ENCODE data around the gene ANKLE1.
A peak's percentile ranks its signal among the peaks of the same experiment; 100 is the strongest.

The ANKLE1 gene

DNA sequence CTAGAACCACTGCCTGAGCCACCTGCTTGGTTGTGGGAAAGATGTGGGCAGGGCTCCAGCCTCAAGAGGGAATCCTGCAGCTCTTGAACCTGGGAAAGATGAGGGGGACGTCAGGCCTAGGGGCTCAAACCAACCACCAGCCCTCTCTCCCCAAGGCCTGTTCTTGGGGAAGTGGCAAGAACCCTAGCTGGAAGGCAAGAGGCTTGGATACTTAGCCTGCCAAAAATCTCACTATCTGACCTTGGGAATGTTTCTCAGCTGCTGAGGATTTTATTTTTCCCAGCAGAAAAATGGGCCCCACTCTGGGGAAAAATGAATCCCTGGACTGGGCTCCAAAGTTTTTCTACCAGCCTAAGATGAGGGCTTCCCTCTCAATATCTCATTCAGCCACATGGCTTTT lies 21.8 kb upstream of the ANKLE1 start:
- H3K4me1 ChIP-seq (ENCODE audit: control insufficient read depth, low read length): peaks cover 29% of the 10 kb centered on the region
- no peak overlapping the region for H3K27ac ChIP-seq (ENCODE audit: low read depth, low read length)
- no peaks in the 10 kb centered on the region for H3K36me3 ChIP-seq (ENCODE audit: control insufficient read depth, low read length)
- H3K79me2 ChIP-seq (ENCODE audit: control insufficient read depth, low read length): no peaks in the 10 kb centered on the region
- TF ChIP-seq, protein P1, sequence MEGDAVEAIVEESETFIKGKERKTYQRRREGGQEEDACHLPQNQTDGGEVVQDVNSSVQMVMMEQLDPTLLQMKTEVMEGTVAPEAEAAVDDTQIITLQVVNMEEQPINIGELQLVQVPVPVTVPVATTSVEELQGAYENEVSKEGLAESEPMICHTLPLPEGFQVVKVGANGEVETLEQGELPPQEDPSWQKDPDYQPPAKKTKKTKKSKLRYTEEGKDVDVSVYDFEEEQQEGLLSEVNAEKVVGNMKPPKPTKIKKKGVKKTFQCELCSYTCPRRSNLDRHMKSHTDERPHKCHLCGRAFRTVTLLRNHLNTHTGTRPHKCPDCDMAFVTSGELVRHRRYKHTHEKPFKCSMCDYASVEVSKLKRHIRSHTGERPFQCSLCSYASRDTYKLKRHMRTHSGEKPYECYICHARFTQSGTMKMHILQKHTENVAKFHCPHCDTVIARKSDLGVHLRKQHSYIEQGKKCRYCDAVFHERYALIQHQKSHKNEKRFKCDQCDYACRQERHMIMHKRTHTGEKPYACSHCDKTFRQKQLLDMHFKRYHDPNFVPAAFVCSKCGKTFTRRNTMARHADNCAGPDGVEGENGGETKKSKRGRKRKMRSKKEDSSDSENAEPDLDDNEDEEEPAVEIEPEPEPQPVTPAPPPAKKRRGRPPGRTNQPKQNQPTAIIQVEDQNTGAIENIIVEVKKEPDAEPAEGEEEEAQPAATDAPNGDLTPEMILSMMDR (IDR thresholded peaks at IDR 0.05; ENCODE audit: low read depth, low read length, poor library complexity, severe bottlenecking): no peak
- TF ChIP-seq EZH2phosphoT487 (IDR thresholded peaks at IDR 0.05; ENCODE audit: borderline replicate concordance, low read length): no peak
- H3K4me2 ChIP-seq (ENCODE audit: low read length): no peak overlapping the region
- H3F3A ChIP-seq (ENCODE audit: control insufficient read depth, insufficient read depth): peaks cover 11% of the 10 kb centered on the region; the same call in 1 of the 2 replicates
- H3K4me3 ChIP-seq (ENCODE audit: low read length): no peak overlapping the region
- H3K9me2 ChIP-seq (replicated peaks; ENCODE audit: control insufficient read depth, low read length): no peaks in the 10 kb centered on the region
- no peaks in the 10 kb centered on the region for H3K9me3 ChIP-seq (ENCODE audit: control insufficient read depth, insufficient read depth, low read length)
- no peaks in the 10 kb centered on the region for H4K20me1 ChIP-seq (ENCODE audit: control insufficient read depth, insufficient read depth, low read depth, low read length)
- no peaks in the 10 kb centered on the region for H3K27me3 ChIP-seq (ENCODE audit: control insufficient read depth, low read length)

- H3K4me1 ChIP-seq (ENCODE audit: control insufficient read depth, low read length): peaks cover 39% of the 10 kb centered on the region
- H3F3A ChIP-seq (ENCODE audit: control insufficient read depth, insufficient read depth): peaks cover 15% of the 10 kb centered on the region
- TF ChIP-seq EZH2phosphoT487 (IDR thresholded peaks at IDR 0.05; ENCODE audit: borderline replicate concordance, low read length): no peak
- TF ChIP-seq, protein P1 (IDR thresholded peaks at IDR 0.05; ENCODE audit: low read depth, low read length, poor library complexity, severe bottlenecking): peak; percentile 95
- peak overlapping the region; percentile 45 for H3K4me3 ChIP-seq (ENCODE audit: low read length)
- H3K27ac ChIP-seq (ENCODE audit: low read depth, low read length): peak overlapping the region; percentile 46
- no peaks in the 10 kb centered on the region for H3K9me3 ChIP-seq (ENCODE audit: control insufficient read depth, insufficient read depth, low read length)
- H3K79me2 ChIP-seq (ENCODE audit: control insufficient read depth, low read length): no peaks in the 10 kb centered on the region
- no peaks in the 10 kb centered on the region for H3K27me3 ChIP-seq (ENCODE audit: control insufficient read depth, low read length)
- no peaks in the 10 kb centered on the region for H3K9me2 ChIP-seq (replicated peaks; ENCODE audit: control insufficient read depth, low read length)
- no peaks in the 10 kb centered on the region for H4K20me1 ChIP-seq (ENCODE audit: control insufficient read depth, insufficient read depth, low read depth, low read length)
- H3K4me2 ChIP-seq (ENCODE audit: low read length): peak overlapping the region; percentile 60
- H3K36me3 ChIP-seq (ENCODE audit: control insufficient read depth, low read length): no peaks in the 10 kb centered on the region
Measured at GRCh38 chr19:17260842-17261325, 20.8 kb upstream of the ANKLE1 start.

- Histone ChIP-seq H3F3A (ENCODE audit: control insufficient read depth, insufficient read depth) (peaks cover 23% of the 10 kb centered on the region), H3K9me3 (ENCODE audit: control insufficient read depth, insufficient read depth, low read length) (no peaks in the 10 kb centered on the region), H3K27me3 (ENCODE audit: control insufficient read depth, low read length) (no peaks in the 10 kb centered on the region), H3K4me2 (ENCODE audit: low read length) (no peak overlapping the region), H3K27ac (ENCODE audit: low read depth, low read length) (no peak overlapping the region), H3K9me2 (replicated peaks; ENCODE audit: control insufficient read depth, low read length) (no peaks in the 10 kb centered on the region), H3K36me3 (ENCODE audit: control insufficient read depth, low read length) (no peaks in the 10 kb centered on the region), H3K4me1 (ENCODE audit: control insufficient read depth, low read length) (peaks cover 44% of the 10 kb centered on the region), H3K79me2 (ENCODE audit: control insufficient read depth, low read length) (peaks cover 3% of the 10 kb centered on the region), H4K20me1 (ENCODE audit: control insufficient read depth, insufficient read depth, low read depth, low read length) (no peaks in the 10 kb centered on the region), H3K4me3 (ENCODE audit: low read length) (no peak overlapping the region)
- no peak for TF ChIP-seq EZH2phosphoT487 (IDR thresholded peaks at IDR 0.05; ENCODE audit: borderline replicate concordance, low read length)
Measured at GRCh38 chr19:17262557-17262956, 19.1 kb upstream of the ANKLE1 start.

DNA sequence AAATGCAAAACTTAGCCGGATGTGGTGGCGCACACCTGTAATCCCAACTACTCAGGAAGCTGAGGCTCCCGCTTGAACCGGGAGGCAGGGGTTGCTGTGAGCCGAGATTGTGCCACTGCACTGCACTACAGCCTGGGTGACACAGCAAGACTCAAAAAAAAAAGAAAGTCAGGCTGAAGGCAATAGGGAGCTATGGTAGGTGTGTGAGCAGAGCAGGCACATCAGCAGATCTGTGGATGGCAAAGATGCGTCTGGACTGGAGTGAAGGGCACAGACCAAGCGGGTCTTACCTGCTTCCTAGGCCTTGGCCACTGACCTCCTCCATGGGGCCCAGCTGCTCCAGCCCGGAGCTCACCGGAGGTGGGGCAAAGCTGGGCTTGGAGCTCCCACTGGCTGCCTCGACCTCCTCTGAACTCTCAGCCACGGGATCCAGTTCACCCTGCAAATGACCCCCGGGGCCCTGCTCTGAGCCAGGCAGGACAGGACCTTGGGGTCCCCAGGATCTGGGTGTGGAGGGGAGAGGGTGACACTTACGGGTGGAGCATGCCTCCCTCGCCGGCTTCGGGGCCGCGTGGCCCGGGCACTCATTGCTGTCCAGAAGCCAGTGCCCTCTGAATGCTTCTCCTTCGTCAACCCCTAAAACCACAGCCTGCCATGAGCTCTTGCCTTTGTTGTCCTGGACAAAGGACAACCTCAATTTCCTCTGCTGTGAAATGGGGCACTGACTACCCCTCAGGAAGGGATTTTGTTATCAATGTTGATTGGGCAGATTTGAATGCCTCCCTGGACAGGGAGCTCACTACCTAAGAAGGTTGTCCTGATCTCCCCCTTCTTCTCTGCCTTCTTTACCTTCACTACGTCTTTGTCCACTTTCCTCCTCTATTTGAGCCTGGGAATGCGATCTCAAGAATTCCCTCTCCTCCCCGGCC lies 17.7 kb upstream of the ANKLE1 start:
- H3K9me2 ChIP-seq (replicated peaks; ENCODE audit: control insufficient read depth, low read length): no peaks in the 10 kb centered on the region
- H4K20me1 ChIP-seq (ENCODE audit: control insufficient read depth, insufficient read depth, low read depth, low read length): no peaks in the 10 kb centered on the region
- peaks cover 53% of the 10 kb centered on the region for H3K4me1 ChIP-seq (ENCODE audit: control insufficient read depth, low read length)
- peak overlapping the region; percentile 100 for H3K27ac ChIP-seq (ENCODE audit: low read depth, low read length)
- peaks cover 23% of the 10 kb centered on the region for H3F3A ChIP-seq (ENCODE audit: control insufficient read depth, insufficient read depth)
- H3K79me2 ChIP-seq (ENCODE audit: control insufficient read depth, low read length): peaks cover 17% of the 10 kb centered on the region
- H3K9me3 ChIP-seq (ENCODE audit: control insufficient read depth, insufficient read depth, low read length): no peaks in the 10 kb centered on the region
- peak overlapping the region; percentile 73 for H3K4me2 ChIP-seq (ENCODE audit: low read length)
- peak overlapping the region; percentile 72; the same call in 1 of the 2 replicates for H3K4me3 ChIP-seq (ENCODE audit: low read length)
- TF ChIP-seq, protein P1 (IDR thresholded peaks at IDR 0.05; ENCODE audit: low read depth, low read length, poor library complexity, severe bottlenecking): no peak
- TF ChIP-seq EZH2phosphoT487 (IDR thresholded peaks at IDR 0.05; ENCODE audit: borderline replicate concordance, low read length): no peak
- H3K36me3 ChIP-seq (ENCODE audit: control insufficient read depth, low read length): peaks cover 6% of the 10 kb centered on the region
- no peaks in the 10 kb centered on the region for H3K27me3 ChIP-seq (ENCODE audit: control insufficient read depth, low read length)
